ENCODE results near the gene PIP4K2C.
"Not testable (repeated sequence)": the region's sequence is repeated elsewhere in the genome, so short reads cannot be mapped to it uniquely, and the experiment has no call there.

The PIP4K2C gene

GRCh38 chr12:57641699-57642442, 50.9 kb downstream of the PIP4K2C start:
- DNase-seq, result no peak

DNA sequence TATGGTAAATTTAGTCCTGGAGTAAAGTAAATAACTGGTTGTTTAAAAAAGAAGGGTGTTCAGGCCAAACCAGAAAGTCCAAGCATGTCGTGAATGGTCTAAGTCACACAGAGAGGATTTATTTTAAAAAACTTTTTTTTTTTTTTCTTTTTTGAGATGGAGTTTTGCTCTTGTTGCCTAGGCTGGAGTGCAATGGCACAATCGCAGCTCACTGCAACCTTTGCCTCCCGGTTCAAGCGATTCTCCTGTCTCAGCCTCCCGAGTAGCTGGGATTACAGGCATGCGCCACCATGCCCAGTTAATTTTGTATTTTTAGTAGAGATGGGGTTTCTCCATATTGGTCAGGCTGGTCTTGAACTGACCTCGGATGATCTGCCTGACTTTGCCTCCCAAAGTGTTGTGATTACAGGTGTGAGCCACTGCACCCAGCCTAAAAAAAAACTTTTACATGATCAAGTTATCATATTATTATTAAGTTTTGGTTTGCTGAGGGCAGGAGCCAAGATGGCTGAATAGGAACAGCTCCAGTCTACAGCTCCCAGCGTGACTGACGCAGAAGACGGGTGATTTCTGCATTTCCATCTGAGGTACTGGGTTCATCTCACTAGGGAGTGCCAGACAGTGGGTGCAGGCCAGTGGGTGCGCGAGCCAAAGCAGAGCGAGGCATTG, 55.1 kb downstream of the PIP4K2C start:
- DNase-seq, result not testable (repeated sequence)

DNA sequence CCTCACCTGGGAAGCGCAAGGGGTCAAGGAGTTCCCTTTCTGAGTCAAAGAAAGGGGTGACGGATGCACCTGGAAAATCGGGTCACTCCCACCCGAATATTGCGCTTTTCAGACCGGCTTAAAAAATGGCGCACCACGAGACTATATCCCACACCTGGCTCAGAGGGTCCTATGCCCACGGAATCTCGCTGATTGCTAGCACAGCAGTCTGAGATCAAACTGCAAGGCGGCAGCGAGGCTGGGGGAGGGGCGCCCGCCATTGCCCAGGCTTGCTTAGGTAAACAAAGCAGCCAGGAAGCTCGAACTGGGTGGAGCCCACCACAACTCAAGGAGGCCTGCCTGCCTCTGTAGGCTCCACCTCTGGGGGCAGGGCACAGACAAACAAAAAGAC, 55.7 kb downstream of the PIP4K2C start:
- not testable (repeated sequence) for DNase-seq
